Muscle of back (tissue), 11 donors: ENCODE measurements around the gene PKN1. TPM values are rescaled to one million over a fixed set of nuclear protein-coding genes. Genes with fewer than 3 reads are reported as not detected.
"Not testable (repeated sequence)": the region's sequence is repeated elsewhere in the genome, so short reads cannot be mapped to it uniquely, and the experiment has no call there.

Experiments
- DNase-seq, 3 donors: peaks; one replicate each; pipeline versions ENCODE4 v3.0.0 to v3.0.0-alpha.2; 2013
- polyA plus RNA-seq, 10 donors: library from polyadenylated mRNA; unstranded; fragments of 120-200 nt; gene quantifications; one replicate each; pipeline ENCODE4 v1.2.1, GENCODE V29; 2013; ENCODE audit not compliant: insufficient read length in 10 of 10

The PKN1 gene
- polyA plus RNA-seq, 10 donors = 50.7 to 78.8 (median 61.3) TPM

DNA sequence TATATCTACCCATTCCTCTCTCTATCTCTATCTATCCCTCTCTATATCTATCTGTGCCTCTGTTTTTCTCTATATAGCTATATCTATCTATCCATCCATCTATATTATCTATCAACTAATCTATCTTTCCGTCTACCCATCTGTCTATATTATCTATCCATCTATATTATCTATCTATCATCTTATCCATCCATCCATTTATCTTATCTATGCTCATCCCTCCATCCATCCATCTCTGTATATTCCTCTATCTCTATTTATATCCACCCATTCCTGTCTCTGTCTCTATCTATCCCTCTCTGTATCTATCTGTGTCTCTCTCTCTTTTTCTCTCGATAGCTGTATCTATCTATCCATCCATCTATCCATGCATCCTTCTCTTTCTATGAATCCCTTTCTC is 27.8 kb downstream of the PKN1 start:
- DNase-seq = no peak

DNA sequence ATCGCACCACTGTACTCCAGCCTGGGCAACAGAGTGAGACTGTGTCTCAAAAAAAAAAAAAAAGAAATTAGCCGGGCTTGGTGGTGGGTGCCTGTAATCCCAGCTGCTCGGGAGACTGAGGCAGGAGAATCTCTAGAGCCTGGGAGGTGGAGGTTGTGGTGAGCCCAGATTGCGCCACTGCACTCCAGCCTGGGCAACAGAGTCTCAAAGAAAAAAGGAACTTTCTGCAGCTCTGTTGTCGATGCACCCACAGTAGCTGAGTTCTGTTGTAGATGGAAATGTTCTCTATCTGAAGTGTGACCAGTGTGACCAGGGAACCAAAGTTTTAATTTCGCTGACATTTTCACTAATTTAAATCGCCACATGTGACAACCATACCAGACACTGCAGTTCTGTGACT is 29.3 kb downstream of the PKN1 start:
- not testable (repeated sequence) for DNase-seq

DNA sequence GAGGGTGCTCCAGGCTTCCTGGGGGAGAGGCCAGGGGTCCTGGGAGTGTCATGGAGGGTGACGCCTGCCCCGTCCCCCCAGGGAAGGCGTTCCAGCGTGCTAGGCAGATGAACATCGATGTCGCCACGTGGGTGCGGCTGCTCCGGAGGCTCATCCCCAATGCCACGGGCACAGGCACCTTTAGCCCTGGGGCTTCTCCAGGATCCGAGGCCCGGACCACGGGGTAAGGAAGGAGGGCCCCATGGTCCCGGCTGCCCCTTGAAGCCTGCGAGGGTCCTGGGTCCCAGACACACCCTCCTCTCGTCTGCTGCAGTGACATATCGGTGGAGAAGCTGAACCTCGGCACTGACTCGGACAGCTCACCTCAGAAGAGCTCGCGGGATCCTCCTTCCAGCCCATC is 30.6 kb downstream of the PKN1 start:
- DNase-seq = no peak

DNA sequence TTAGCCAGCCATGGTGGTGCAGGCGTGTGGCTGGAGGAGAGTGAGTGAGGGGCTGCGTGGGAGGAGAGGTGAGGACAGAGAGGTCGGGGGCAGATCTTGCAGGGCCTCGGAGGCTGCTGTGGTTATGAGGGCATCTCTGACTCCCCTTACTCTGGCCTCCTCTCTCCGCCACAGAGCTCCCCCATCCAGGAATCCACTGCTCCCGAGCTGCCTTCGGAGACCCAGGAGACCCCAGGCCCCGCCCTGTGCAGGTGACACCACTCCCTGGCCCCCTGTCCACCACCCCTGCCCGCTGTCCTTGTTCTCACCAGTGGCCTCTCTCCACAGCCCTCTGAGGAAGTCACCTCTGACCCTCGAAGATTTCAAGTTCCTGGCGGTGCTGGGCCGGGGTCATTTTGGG is 34.3 kb downstream of the PKN1 start:
- no peak for DNase-seq

DNA sequence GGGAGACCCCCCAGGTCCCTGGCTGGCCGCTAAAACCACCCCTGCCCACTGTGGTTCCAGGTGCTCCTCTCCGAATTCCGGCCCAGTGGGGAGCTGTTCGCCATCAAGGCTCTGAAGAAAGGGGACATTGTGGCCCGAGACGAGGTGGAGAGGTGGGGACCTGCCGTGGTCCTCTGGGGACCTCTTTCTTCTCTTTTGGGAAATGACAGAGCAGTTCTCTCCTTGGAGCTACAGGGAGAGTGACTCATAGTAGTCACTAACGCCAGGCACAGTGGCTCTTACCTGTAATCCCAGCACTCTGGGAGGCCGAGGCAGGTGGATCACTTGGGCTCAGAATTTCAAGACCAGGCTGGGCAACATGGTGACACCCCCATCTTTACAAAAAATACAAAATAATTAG is 34.7 kb downstream of the PKN1 start:
- no peak for DNase-seq

DNA sequence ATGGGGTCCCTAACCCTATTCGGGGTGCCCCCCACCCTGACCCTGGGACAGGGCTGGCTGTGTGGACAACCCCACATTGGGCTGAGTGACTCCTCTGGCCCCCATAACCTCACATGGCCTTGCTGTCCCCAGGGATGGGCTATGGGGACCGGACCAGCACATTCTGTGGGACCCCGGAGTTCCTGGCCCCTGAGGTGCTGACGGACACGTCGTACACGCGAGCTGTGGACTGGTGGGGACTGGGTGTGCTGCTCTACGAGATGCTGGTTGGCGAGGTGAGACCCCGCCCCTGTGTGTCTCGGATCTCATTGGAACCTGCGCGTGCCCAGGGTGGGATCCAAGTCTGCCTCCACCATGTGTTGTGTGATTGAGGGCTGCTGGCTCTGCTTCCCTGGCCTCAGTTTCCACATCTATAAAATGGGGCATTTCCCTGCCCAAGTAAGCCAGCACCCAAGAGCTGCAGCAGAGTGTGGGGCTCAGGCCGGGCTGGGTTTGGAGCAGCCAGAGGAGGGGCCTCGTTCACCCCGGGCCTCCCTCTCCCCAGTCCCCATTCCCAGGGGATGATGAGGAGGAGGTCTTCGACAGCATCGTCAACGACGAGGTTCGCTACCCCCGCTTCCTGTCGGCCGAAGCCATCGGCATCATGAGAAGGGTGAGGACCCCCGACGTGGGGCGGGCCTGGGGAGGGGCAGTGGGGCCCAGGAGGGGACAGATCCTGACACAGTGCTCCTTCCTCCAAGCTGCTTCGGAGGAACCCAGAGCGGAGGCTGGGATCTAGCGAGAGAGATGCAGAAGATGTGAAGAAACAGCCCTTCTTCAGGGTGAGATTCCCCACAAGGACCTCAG is 37.1 kb downstream of the PKN1 start:
- no peak for DNase-seq

DNA sequence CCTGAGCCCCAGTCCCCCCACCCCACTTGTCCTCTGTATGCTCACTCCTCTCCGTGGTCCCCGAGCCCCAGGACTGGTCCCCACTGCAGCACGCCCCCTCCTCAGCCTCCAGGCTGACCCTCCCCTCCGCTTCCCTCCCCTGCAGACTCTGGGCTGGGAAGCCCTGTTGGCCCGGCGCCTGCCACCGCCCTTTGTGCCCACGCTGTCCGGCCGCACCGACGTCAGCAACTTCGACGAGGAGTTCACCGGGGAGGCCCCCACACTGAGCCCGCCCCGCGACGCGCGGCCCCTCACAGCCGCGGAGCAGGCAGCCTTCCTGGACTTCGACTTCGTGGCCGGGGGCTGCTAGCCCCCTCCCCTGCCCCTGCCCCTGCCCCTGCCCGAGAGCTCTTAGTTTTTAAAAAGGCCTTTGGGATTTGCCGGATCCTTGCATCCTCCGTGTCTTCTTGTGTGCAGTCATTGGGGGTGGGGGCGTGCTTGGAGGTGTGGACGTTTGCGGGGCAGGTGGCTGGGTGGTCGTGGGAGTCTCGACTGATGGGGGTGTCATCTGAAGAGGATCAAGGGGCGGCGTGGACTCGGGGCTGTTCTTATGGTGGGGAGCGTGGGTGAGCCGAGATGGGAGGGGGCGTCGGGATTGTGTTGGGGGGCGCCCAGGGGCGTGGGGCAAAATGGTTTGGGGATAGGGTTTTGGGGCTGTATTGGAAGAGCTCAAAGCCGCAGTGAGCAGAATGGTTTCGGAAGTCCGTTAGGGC is 38.5 kb downstream of the PKN1 start:
- DNase-seq = no peak

DNA sequence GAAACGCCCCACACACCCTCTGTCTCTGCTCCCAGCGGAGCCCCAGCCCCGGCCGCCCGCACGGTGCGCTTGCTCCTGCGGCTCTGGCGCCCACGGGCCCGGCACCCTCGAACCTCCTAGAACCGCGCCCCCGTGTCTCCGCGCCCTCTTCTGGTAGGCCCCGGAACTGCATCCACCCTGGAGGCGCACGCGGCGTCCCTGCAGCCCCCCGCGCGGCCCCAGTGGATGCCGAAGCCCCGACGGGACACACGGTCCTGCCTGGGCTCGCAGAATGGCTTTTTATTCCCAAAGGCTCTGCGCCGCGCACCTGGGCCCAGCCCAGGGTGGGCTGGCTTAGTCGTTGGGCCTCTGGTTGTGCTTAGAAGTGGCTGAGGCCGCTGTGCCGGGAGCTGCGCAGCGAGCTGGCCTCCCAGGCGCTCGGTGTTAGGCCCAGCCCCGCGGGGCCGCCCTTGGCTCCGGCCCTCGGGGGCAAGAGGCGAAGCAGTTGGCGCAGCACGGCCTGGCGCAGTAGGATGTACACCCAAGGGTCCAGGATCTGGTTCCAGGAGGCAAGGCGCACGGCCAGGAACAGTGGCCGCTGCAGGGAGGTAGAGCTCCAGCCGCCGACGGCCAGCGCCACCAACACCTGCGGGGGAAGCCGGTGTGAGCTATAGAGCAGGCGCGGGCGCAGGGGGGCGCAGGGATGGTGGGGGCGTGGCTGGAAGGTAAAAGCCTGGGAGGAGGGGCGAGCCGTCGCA is 39.3 kb downstream of the PKN1 start:
- DNase-seq = peak in 2 of 3 donors; percentile 61 to 87

DNA sequence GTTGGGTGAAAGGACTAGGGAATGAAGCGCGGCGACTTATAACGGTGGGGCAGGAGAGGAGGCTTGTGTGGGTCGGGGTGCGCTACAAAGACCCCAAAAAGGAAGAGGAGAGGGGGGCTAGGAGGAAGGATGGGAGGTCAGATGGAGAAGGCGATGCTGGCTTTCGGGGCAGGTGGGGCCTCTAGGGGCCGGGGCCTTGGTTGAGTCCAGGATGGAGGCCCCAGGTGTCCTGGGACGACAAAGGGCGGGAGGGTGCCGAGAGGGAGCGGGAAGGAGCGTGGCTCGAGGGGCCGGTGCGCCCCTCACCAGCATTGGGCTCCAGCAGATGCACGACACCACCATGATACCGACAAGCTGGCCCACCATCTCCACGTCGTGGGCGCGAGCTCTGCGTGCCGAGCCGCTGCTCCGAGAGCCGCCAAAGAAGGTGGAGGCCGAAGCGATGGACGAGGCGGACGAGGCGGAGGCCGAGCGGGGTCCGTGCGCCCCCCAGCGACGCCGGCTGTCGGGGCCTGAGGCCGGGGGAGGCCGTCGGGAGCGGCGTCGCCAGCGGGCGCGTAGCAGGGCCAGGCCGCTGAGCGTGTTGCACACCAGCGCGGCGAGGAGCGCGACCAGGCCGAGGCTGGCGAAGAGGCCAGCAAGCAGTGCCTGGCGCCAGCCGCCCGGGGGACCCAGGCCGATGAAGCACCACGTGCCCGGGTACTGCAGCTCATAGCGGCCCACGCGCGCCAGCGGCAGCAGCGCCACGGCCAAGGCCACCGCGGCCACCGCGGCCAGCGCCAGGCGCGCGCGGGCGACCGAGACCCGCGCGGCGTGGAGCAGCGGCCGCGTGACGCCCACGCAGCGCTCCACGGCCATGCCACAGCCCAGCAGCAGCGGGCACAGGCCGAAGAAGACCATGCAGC is 40.2 kb downstream of the PKN1 start:
- peak in 1 of 3 donors; percentile 74 for DNase-seq

DNA sequence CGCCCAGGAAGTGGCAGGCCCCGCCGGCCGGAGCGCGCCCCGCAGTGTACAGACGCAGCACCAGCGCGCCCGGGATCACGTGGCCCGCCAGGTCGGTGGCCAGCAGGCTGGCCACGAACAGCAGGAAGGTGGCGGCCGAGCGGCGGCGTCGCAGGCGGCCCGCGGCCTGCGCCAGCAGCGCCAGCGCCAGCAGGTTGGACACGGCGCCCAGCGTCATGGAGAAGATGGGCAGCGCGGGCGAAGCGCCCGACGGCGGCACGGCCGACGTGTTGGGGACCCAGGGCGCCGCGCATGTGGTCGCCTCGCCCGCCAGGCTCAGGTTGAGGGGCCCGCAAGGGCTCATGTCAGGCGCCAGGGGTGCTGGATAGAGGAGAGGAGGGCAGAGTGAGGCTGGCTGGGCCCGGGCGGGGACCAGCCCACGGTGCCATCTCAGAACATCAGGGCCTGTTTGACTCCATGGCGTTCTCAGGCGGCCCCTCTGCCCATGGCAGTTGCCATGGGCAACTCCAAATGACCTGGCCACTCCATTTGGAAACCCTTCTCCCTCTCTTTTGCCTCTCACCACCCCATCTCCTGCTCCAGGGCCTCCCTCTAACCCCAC is 41.0 kb downstream of the PKN1 start:
- DNase-seq = peak in 1 of 3 donors; percentile 47

DNA sequence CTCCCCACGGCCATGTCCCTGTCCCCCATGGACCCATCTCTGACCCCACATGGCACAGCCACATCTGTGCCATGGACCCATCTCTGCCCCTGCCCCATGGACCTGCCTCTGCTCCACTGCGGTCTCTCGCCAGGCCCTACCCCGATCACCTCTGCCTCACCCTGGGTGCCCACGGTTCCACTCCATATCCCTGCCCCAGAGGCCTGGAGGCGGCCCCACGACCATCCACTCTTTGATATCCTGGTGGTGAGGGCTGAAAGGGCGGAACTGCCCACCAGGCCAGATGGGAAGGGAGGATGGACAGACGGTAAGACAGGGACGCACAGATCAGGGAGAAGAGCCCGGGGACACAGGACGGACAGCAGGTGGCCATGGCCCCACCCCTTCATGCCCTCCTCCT is 41.7 kb downstream of the PKN1 start:
- DNase-seq = no peak

DNA sequence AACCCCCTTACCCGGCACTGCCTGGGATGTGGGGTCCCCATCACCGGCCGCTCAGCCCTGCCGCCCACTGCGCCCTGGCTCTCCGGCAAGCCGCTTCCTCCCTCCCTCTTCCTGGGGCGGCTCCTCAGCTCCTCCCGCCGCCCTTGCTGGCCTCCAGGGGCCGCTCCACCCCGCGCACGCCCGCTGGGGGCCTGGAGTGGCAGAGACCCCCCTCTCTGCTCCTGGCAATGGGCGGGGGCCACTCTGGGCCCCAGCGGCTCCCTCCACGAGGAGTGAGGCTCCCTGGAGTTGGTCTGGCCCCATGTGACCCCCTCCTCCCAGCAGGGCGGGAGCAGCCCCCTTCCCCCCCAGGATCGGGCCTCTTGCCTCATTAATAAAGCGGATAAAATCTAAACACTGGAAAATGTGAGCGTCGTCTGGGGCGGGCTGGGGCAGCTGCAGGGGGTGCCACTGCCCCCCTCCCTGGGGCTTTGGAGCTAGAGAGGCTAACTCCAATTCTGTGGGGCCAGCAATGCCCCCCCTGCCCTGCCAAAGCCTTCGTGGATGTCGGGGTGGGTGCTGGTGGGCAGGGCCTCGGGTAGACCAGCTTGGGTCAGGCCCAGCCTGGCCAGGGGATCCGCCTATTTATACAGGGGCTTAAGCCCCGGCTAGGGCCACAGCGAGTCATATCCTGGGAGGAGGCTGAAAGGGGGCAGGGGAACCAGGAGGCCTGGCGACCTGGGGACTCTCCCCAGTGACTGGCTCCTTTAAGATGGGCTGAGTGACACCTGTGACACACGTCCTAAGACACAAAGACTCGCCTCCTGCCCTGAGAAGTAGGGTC is 42.4 kb downstream of the PKN1 start, which contains the start of gene PTGER1:
TSS of gene PTGER1 (minus strand) at position 104 of the 823 bp plus-strand sequence. CDS start 1,034 bp downstream, outside the sequence.
- peak in 1 of 3 donors; percentile 44 for DNase-seq

DNA sequence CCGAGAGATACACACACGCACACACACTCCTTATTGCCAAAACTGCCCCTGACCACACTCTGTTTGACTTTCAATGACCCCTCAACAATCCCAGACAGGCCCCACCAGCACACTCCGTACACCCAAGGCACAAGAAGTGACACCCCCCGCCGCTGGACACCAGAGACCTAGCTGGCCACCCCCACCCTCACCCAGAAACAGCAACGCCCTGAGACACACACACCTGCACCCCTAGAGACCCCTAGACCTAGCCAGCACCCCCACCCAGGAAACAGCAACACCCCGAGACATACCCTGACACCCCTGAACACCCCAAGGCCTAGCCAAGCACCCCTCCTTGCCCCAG is 43.2 kb downstream of the PKN1 start:
- DNase-seq = no peak

DNA sequence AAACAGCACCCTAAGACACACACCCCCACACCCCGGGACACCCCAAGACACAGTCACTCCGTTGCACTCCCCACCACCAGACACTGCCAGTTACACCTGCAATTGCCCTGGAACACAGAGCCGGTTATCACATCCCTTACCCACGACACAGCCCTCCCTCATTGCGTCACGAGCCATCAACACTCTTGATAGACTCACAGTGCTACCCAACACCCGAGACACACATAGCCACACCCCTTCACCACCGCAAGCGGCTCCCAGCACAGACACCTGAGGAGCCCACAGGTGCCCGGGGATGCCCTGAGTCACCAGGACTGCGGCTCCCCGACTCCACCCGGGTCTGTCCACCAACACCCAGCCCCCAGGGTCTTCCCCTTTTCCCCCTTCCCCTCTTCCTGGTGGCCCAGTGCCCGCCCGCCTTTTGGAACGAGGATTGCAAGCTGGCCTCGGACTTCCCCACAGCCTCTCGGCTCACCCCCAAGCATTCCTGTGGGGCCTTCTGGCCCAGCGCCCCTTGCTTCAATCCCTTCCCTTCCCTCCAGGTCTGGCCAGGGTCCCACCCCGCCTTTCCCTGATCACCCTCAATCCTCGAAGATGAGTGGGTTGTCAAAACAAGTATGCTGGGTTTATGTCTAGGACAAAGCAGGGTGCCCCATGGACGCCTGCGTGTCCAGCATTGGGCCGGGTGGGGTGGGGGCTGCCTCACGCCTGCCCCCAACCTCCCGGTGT is 43.7 kb downstream of the PKN1 start:
- peak in 1 of 3 donors; percentile 58 for DNase-seq

DNA sequence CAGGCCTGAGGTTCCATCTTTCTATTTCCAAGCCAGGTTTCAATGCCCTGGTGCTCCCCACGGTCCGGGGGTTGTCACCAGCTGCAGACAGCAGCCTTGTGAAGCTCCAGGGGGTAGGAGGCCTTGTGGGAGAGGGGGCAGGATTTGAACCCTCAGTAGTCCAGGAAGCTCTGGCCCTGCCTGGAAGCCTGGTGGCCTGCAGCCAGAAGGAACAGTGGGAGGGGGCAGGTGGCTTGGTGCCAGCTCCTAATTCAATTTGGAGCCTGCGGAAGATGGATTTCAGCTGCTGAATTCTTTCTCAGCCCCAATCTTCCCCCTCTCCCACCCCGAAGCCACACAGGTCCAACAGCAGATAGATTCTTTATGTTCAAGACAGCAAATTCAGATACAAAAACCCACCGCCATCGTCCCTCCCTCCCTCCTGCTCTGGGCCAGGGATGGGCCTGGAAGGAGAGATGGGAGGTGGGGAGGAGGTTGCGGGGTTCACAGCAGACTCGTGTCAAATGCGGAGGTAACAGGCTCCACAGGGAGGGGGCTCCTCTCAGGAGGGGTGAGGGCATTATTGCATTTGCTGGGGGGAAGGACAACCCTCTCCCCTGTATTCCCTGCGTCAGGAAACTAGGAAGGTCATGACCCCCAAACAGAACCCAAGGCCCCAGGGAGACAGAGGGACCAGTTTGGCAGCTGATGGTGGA is 44.5 kb downstream of the PKN1 start:
- peak in 1 of 3 donors; percentile 72 for DNase-seq

DNA sequence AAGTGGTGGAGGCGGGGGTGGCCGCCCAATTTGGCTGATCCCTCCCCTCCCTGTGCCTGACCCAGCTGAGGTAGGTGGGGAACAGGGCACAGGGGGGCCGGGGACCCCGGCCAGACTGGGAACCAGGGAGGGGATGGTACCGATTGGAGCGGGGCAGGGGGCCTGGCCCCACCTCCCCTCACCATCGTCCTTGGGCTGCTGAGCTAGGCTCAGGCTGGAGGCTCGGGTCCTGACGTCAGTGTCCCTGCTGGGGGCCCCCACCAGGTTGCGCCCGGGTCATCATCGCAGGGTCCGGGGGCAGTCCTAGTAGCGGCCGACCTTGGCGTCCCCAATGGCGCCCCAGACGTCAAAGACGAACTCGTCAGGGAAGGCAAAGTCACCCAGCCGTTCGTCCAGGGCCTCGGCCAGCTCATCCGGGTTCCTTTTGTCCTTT is 45.0 kb downstream of the PKN1 start:
- DNase-seq = no peak

DNA sequence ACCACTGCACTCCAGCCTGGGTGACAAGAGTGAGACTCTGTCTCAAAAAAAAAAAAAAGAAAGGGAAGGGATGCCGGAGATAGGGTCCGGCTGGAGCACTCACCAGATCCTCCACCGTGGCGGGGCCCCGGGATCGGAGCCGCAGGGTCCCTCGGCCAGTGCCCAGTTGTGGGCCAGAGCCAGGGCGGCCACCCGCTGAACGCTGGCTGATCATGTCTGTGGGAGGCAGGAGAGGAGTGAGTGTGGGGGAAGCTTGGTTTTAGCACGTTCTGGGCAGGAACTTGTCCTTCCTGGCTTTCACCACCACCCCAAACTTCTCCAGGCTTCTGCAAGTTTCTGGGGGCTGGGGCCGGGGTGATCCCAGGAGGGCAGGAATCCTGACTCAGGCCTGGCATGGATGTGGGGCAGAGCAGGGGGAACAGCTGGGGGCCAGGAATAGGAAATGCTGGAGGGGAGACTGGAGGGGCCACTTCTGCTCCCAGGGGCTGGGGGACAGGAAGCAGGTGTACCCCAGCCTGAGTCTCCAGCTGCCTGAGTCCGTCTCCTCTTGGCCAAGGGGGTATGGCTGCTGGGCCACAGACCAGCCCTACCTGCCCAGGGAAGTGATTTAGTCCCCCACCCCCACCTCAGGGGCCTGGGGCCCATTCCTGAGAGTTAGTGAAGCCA is 46.3 kb downstream of the PKN1 start:
- DNase-seq = no peak
